Measurements from ENCODE around the gene YY1.

YY1 gene

GRCh38 chr14:100298551-100299237 lies 59.8 kb downstream of the YY1 start:
- H3K4me3 ChIP-seq, result no peak overlapping the region
- H3K9ac ChIP-seq (ENCODE audit: insufficient read length), result no peak overlapping the region
- no peak for TF ChIP-seq FOXP2 (optimal IDR thresholded peaks at IDR 0.05; ENCODE audit: control extremely low read depth, extremely low read length, insufficient read depth)
- TF ChIP-seq POLR2AphosphoS5 (IDR thresholded peaks at IDR 0.05; ENCODE audit: borderline replicate concordance, low read depth, low read length), result no peak
- TF ChIP-seq EZH2 (IDR thresholded peaks at IDR 0.05), result no peak
- DNase-seq (ENCODE audit: low read depth, low spot score), result no peak
- H3K9me3 ChIP-seq (ENCODE audit: low read depth, low read length), result no peaks in the 10 kb centered on the region
- no peak overlapping the region for H3K27ac ChIP-seq
- 0 out of 2 replicates have a peak, but pooled peaks cover 4% of the 10 kb centered on the region for H3K36me3 ChIP-seq (ENCODE audit: insufficient read depth, low read length)

- TF ChIP-seq EZH2 (IDR thresholded peaks at IDR 0.05), result no peak
- TF ChIP-seq FOXP2 (optimal IDR thresholded peaks at IDR 0.05; ENCODE audit: control extremely low read depth, extremely low read length, insufficient read depth), result no peak
- TF ChIP-seq POLR2AphosphoS5 (IDR thresholded peaks at IDR 0.05; ENCODE audit: borderline replicate concordance, low read depth, low read length), result no peak
- Histone ChIP-seq H3K9me3 (ENCODE audit: low read depth, low read length) (no peaks in the 10 kb centered on the region), H3K36me3 (ENCODE audit: insufficient read depth, low read length) (0 out of 2 replicates have a peak, but pooled peaks cover 4% of the 10 kb centered on the region), H3K27ac (no peak overlapping the region), H3K9ac (ENCODE audit: insufficient read length) (no peak overlapping the region), H3K4me3 (no peak overlapping the region)
- no peak for DNase-seq (ENCODE audit: low read depth, low spot score)
These were observed 60.3 kb downstream of the YY1 start for GRCh38 chr14:100299238-100299560.

- Histone ChIP-seq H3K9ac (ENCODE audit: insufficient read length) (no peak overlapping the region), H3K36me3 (ENCODE audit: insufficient read depth, low read length) (0 out of 2 replicates have a peak, but pooled peaks cover 4% of the 10 kb centered on the region), H3K27ac (peak overlapping the region; percentile 2; the same call in 1 of the 2 replicates), H3K4me3 (no peak overlapping the region), H3K9me3 (ENCODE audit: low read depth, low read length) (no peaks in the 10 kb centered on the region)
- DNase-seq (ENCODE audit: low read depth, low spot score), result no peak
- TF ChIP-seq POLR2AphosphoS5 (IDR thresholded peaks at IDR 0.05; ENCODE audit: borderline replicate concordance, low read depth, low read length) (no peak), EZH2 (IDR thresholded peaks at IDR 0.05) (no peak), FOXP2 (optimal IDR thresholded peaks at IDR 0.05; ENCODE audit: control extremely low read depth, extremely low read length, insufficient read depth) (no peak)
These were observed 63.7 kb downstream of the YY1 start for GRCh38 chr14:100302616-100303015.

GRCh38 chr14:100303179-100303578 lies 64.2 kb downstream of the YY1 start:
- Histone ChIP-seq H3K9ac (ENCODE audit: insufficient read length) (no peak overlapping the region), H3K9me3 (ENCODE audit: low read depth, low read length) (no peaks in the 10 kb centered on the region), H3K4me3 (no peak overlapping the region), H3K27ac (peak overlapping the region; percentile 2; the same call in 1 of the 2 replicates), H3K36me3 (ENCODE audit: insufficient read depth, low read length) (0 out of 2 replicates have a peak, but pooled peaks cover 4% of the 10 kb centered on the region)
- TF ChIP-seq EZH2 (IDR thresholded peaks at IDR 0.05) (no peak), POLR2AphosphoS5 (IDR thresholded peaks at IDR 0.05; ENCODE audit: borderline replicate concordance, low read depth, low read length) (no peak), FOXP2 (optimal IDR thresholded peaks at IDR 0.05; ENCODE audit: control extremely low read depth, extremely low read length, insufficient read depth) (no peak)
- no peak for DNase-seq (ENCODE audit: low read depth, low spot score)

- no peak for TF ChIP-seq FOXP2 (optimal IDR thresholded peaks at IDR 0.05; ENCODE audit: control extremely low read depth, extremely low read length, insufficient read depth)
- no peak for TF ChIP-seq EZH2 (IDR thresholded peaks at IDR 0.05)
- TF ChIP-seq POLR2AphosphoS5 (IDR thresholded peaks at IDR 0.05; ENCODE audit: borderline replicate concordance, low read depth, low read length), result no peak
- no peaks in the 10 kb centered on the region for H3K36me3 ChIP-seq (ENCODE audit: insufficient read depth, low read length)
- H3K9me3 ChIP-seq (ENCODE audit: low read depth, low read length), result no peaks in the 10 kb centered on the region
- H3K27ac ChIP-seq, result no peak overlapping the region
- H3K4me3 ChIP-seq, result no peak overlapping the region
- no peak overlapping the region for H3K9ac ChIP-seq (ENCODE audit: insufficient read length)
- no peak for DNase-seq (ENCODE audit: low read depth, low spot score)
These were observed 65.0 kb downstream of the YY1 start for GRCh38 chr14:100303925-100304324.

- peak overlapping the region; percentile 93 for H3K4me3 ChIP-seq
- no peak for TF ChIP-seq EZH2 (IDR thresholded peaks at IDR 0.05)
- TF ChIP-seq POLR2AphosphoS5 (IDR thresholded peaks at IDR 0.05; ENCODE audit: borderline replicate concordance, low read depth, low read length), result no peak
- TF ChIP-seq FOXP2 (optimal IDR thresholded peaks at IDR 0.05; ENCODE audit: control extremely low read depth, extremely low read length, insufficient read depth), result no peak
- DNase-seq (ENCODE audit: low read depth, low spot score), result no peak
- H3K9ac ChIP-seq (ENCODE audit: insufficient read length), result peak overlapping the region; percentile 71
- H3K9me3 ChIP-seq (ENCODE audit: low read depth, low read length), result no peaks in the 10 kb centered on the region
- no peaks in the 10 kb centered on the region for H3K36me3 ChIP-seq (ENCODE audit: insufficient read depth, low read length)
- H3K27ac ChIP-seq, result no peak overlapping the region
These were observed 65.9 kb downstream of the YY1 start for GRCh38 chr14:100304825-100305323.

- Histone ChIP-seq H3K27ac (no peak overlapping the region), H3K36me3 (ENCODE audit: insufficient read depth, low read length) (no peaks in the 10 kb centered on the region), H3K9ac (ENCODE audit: insufficient read length) (peak overlapping the region; percentile 71), H3K4me3 (peak overlapping the region; percentile 93), H3K9me3 (ENCODE audit: low read depth, low read length) (no peaks in the 10 kb centered on the region)
- DNase-seq (ENCODE audit: low read depth, low spot score), result no peak
- peak; percentile 9 for TF ChIP-seq FOXP2 (optimal IDR thresholded peaks at IDR 0.05; ENCODE audit: control extremely low read depth, extremely low read length, insufficient read depth)
- no peak for TF ChIP-seq POLR2AphosphoS5 (IDR thresholded peaks at IDR 0.05; ENCODE audit: borderline replicate concordance, low read depth, low read length)
These were observed 66.6 kb downstream of the YY1 start for GRCh38 chr14:100305324-100306100.

Measured in SK-N-MC (cell line).